HG03066 (cell line): Measurements from ENCODE around the gene C2orf78.
A peak's percentile ranks its signal among the peaks of the same experiment; 100 is the strongest.
"Not testable (repeated sequence)": the region's sequence is repeated elsewhere in the genome, so short reads cannot be mapped to it uniquely, and the experiment has no call there.

Experiments used
- ATAC-seq: cut with Tn5 transposase; IDR thresholded peaks from one replicate; pipeline ENCODE4 v1.9.1; 2021; ENCODE audit warnings: low read depth; ENCODE audit not compliant: unreplicated experiment

The C2orf78 gene

DNA sequence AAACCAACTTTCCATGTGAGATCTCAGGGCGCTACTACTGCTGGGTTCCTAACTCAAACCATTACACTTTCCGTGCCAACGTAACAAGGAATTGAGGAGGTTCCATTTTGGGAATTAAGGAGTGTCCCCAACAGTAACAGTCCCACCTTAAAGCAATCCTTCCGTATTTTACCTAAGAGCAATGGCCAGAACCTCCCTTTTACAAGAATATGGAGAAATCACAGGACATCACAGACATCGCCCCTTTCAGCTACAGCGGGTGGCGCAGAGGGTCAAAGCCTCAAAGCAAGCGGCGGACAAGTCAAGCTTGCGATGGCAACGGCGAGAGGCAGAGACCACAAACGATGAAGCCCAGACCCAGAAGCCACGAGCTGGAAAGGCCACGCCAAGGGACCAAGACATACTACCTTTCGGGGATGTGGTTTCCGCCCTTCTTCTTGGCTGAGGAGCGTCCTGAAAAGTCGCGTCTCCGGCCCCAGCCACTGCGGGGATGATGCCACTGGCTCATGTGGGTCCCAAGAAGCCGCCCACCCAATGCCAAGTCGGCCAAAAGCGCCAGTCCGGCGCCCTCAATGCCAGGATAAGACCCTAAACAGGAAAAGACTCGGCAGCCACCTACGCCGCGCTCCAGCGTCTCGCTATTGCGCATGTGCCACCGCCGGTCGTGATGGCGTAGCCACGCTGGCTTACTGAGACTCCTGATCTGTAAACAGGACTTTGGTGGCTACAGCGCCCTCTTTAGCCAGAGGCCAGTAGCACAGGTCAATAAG is 4.3 kb upstream of the C2orf78 start, which contains the start of gene DUSP11:
DUSP11 (minus strand) TSS at position 637 of the 770 bp plus-strand sequence; CDS start at position 508, 129 bp downstream.
- ATAC-seq: peak; percentile 98

GRCh38 chr2:73780237-73780582 is 3.8 kb upstream of the C2orf78 start:
- no peak for ATAC-seq

- ATAC-seq: not testable (repeated sequence)
Measured at GRCh38 chr2:73783402-73783801, 581 bp upstream of the C2orf78 start.

- ATAC-seq: no peak
Measured at GRCh38 chr2:73811878-73812277, 27.9 kb downstream of the C2orf78 start.

GRCh38 chr2:73812635-73813034 is 28.7 kb downstream of the C2orf78 start:
- ATAC-seq: no peak

DNA sequence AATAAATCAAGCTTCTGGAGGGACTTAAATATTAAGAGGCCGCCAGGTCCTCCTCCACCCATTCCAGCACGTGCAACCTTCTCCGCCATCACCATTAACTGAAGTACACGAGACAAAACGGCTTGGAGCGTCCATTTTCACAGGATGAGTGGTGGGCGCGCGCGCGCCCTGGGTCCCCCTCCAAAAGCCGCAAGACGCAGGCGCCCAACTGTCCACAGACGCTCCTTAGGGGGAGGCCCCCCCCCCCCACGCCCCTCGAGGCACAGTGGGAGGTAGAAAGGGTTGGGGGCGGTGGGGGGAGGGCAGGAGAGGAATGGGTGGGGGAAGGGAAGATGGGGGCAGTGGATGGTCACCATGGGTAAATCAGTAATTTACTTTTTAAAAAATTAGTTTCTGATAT is 34.3 kb downstream of the C2orf78 start:
- ATAC-seq: no peak

DNA sequence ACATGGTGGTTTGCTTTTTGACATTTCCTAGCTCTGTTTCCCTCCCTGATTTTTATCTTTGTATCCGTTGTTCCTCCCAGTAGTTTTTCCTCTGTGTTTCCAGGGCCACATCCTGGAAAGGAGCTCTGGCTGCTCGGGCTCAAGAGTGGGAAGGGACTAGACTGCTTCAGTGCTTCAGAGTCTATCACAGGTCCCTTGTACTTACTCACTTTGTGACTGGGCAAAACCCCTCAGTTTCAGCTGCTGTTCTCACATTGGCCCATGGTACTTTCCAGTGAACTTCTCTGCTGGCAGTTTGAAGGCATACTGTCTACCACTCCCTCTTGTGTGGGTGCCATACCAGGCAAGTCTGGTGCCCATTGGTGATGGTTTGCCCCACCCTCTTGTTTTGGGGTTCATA is 37.2 kb downstream of the C2orf78 start:
- ATAC-seq: peak; percentile 60

GRCh38 chr2:73821669-73822068 is 37.7 kb downstream of the C2orf78 start:
- no peak for ATAC-seq

DNA sequence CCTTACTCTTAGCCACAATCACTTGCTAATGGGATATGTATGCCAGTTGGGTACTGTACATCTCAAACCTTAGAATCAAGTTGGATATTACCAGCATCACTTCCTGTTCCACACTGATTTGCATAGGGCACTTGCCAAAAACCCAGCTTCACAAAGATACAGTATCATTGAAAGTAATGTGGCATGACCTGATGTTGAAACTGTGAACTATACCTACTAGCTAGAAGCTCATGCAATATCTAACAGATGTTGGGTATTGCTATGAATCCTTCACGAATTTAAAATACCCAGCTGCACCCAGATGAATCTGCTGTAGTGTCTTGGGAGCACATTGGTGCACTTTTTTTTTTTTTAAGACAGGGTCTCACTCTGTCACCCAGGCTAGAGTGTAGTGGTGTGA is 38.3 kb downstream of the C2orf78 start:
- ATAC-seq: peak; percentile 45

DNA sequence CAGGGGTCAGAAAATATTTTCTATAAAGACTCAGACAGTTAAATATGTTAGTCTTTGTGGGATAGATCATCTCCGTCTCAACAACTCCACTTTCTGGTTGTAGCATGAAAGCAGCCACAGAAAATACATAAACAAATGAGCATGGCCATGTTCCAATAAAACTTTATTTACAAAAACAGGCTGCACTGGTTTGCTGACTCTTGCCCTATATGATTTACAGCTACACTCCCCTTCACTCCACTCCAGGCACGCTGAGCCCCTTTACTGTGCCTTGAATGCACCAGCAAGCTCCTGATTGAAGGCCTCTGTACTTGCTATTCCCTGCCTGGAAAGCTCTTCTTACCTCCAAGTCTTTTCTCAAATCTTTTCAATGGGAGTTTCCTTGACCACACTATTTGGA is 39.0 kb downstream of the C2orf78 start:
- ATAC-seq: no peak

DNA sequence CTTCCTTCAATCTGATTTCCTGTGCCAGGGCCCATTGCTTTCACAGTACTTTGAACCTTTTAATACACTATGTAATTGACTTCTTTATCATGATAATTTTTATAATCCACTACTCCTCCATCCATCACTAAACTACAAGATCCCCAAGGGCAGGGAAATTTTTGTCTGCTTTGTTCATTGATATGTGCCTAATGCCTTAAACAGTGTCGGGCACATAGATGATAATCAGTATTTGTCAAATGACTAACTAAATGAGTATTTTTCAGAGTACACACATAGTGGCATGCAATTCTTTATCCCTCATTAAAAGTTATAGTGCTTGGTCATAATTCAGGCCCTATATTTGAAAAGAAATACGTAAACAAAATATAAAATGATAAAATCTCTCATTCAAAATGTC is 39.4 kb downstream of the C2orf78 start:
- no peak for ATAC-seq

- no peak for ATAC-seq
Measured at GRCh38 chr2:73823916-73824523, 40.0 kb downstream of the C2orf78 start.

GRCh38 chr2:73825408-73825807 is 41.4 kb downstream of the C2orf78 start:
- no peak for ATAC-seq

DNA sequence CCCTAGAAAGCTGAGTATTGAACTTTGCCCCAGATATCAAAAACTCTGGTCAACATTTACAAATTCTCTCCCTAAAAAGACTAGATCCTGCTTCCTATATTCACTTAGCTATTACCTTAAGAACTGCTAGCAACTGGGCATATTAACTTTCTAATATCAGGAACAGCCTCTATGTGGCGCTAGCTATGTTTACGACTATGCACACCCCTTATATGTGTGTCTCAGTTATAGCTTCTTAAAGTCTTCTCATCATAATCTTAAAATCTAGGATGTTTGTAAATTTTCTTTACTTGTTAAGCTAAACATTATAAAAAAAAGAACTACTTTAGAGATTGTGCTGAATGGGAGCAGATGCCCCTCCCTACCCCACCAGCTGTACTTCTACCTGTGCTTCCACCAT is 43.0 kb downstream of the C2orf78 start:
- ATAC-seq: no peak

- ATAC-seq: no peak
Measured at GRCh38 chr2:73827660-73828388, 43.8 kb downstream of the C2orf78 start.

DNA sequence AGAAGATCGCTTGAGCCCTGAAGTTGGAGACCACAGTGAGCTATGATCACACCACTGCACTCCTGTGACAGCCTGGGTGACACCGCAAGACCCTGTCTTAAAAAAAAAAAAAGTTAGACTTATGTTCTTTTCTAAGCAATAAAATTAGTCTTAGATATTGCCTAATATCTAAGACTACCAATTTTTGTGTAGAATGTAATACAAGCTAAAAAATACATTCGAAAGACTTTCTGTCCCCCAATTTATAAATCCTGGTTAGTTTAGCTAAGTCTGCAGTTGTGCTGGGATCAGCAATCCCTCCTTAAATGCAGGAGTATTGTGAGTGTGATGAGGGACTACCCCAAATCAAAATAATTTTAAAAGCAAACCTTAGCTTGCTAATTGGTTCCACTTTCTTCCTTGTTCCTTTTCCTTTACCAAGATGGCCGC is 44.4 kb downstream of the C2orf78 start:
- ATAC-seq: no peak

DNA sequence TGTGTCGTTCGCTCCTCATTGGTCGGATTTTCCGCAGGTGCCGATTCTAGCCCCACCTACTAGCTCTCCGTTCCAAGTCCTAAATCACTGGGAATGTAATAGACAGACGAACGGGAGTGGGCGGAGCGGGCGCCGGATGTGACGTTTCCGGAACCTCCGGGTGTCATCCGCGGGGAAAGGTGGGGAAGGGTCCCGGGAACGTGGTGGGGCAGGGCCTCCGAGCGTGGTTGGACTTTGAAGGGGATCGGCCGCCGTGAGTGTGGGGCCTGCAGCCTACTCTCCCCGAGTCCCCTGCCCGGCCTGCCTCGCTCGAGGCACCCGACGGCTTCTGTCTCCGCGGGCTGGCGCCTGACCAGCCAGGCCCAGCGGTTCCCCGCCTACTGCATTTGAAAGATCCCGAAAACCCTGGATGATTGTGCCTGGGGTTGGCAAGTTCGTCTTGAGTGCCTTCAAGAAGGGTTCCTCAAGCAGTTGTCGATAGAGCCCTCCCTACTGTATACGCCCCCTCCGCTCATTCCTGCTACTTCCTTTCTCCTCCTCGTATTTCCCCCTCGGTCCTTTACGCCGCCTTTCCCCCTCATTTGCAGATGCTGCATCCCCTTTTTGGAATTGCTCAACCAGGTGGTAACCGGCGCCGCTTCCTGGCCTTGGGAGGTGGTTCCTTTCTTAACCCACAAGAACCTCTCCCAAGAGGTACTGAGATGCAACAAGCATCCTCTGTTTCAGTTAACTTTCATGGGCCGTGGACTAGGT is 45.0 kb downstream of the C2orf78 start, which contains the start of gene STAMBP:
STAMBP (plus strand) TSS at position 144 of the 753 bp plus-strand sequence. CDS start 1,896 bp downstream, outside the sequence.
- ATAC-seq: peak; percentile 80

- no peak for ATAC-seq
Measured at GRCh38 chr2:73830871-73831401, 47.0 kb downstream of the C2orf78 start.

DNA sequence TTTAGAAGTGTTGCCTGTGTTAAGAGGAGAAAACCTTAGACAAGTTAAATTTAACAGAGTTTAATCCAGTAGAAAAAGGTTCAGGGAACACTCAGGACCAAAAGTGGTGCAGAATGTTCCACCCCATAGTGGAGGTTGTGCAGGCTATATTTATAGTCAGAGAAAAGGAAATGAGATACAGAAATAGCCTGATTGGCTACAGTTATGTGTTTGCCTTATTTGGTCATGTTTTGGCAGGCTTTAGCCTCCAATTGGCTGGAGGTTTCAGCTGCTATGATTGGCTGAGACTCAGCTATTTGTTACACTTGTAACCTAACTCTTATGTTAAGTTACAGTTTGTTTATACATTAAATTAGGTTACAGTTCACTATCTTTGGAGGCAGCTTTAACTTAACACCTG is 48.9 kb downstream of the C2orf78 start:
- ATAC-seq: no peak

DNA sequence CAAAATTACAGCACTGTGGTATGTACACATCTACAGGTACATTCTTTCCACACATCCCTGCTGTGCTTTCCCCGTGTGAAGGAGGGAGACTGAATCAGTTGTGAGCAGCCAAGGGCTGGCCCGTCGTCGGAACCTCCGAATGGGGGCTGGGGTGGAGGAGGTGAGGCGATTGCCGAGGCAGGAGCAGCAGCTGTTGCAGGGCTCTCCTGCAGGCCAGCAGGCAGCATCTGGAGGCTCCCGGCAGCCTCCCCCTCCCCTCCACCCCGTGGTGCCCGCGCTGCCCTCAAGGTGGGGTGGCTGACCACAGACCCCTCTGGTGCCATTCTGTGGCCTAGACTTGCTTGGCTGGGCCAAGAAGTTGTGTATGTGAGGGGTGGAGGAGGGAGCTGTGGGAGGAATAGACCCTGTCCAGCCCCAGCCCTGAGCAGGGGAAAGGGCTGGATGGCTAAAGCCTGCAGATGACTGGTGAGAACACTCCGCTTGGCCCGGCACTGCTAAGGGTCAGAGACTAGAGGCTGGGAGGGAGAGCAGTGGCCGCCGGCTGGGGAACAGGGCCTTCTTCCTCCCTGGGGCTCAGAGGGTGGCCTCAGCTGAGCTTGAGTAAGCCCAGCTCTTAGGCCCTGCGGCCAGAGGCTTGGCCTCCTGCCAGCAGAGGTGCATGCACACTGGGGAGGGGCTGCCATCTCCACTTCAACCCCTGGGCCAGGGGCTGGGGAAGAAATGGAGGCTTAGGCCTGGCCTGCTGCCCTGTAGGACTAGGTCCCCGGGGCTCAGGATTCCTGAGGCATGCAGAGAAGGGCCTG is 52.4 kb downstream of the C2orf78 start:
- ATAC-seq: no peak
